ENCODE measurements around the gene DMKN.

DNA sequence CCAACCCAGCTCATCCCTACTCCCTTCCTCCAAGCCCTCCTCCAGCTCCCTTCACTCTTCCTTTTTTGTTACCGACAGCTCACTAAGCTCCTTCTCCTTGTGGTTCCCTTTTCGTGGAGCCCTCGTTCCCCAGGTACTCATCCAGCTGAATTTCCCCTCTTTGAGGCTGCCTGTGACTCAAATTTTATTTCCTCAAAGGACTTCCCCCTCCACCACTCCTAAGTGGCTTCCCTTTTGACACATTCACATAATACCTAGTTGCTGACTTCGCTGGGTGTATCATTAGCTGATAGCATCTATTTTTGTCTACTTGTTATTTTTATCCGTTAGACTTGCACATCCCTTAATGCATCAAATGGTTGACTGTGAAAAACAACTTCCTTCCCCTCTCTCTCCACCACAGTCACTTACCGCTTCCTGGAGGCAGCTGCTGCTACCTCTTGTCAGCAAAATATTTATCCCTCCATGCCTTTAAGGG, 50.9 kb downstream of the DMKN start:
- TF ChIP-seq POLR2AphosphoS5 (IDR thresholded peaks at IDR 0.05) (no peak), POLR2A (IDR thresholded peaks at IDR 0.05) (no peak)
- TF ChIP-seq, protein P1, sequence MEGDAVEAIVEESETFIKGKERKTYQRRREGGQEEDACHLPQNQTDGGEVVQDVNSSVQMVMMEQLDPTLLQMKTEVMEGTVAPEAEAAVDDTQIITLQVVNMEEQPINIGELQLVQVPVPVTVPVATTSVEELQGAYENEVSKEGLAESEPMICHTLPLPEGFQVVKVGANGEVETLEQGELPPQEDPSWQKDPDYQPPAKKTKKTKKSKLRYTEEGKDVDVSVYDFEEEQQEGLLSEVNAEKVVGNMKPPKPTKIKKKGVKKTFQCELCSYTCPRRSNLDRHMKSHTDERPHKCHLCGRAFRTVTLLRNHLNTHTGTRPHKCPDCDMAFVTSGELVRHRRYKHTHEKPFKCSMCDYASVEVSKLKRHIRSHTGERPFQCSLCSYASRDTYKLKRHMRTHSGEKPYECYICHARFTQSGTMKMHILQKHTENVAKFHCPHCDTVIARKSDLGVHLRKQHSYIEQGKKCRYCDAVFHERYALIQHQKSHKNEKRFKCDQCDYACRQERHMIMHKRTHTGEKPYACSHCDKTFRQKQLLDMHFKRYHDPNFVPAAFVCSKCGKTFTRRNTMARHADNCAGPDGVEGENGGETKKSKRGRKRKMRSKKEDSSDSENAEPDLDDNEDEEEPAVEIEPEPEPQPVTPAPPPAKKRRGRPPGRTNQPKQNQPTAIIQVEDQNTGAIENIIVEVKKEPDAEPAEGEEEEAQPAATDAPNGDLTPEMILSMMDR (IDR thresholded peaks at IDR 0.05) = no peak
